Measurements from ENCODE around the gene FRMD6.

FRMD6 gene

DNA sequence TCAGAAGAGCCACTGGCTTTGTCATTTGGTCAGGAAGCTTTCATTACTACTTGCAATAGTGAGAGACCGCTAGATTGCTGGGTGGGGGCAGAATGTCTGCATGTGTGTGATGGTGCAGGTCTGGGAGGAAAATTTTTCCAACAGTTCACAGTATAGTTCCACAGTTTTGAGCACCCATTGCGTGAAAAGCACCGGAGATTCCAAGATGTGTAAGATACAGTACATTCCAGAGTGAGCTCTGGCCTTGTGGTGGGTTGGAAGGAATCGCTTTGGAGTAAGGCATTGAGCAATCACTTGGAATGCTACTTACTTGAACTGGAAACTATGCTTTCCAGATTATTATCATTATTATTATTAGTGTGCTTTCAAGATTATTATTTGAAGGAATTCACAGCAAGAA is 47.6 kb upstream of the FRMD6 start:
- TF ChIP-seq CTCF (IDR thresholded peaks at IDR 0.05; ENCODE audit: insufficient read depth, low read length, poor library complexity, severe bottlenecking) (no peak), EZH2phosphoT487 (conservative IDR thresholded peaks at IDR 0.05; ENCODE audit: low read length) (no peak)
- no peak overlapping the region for H3K27ac ChIP-seq (ENCODE audit: low read depth, low read length)
- H3F3A ChIP-seq (ENCODE audit: insufficient read depth) = no peaks in the 10 kb centered on the region
- H3K27me3 ChIP-seq (ENCODE audit: low read length) = no peaks in the 10 kb centered on the region
- no peaks in the 10 kb centered on the region for H3K79me2 ChIP-seq (ENCODE audit: insufficient read depth, low read length)
- H3K36me3 ChIP-seq (ENCODE audit: low read length) = no peaks in the 10 kb centered on the region
- H3K9me3 ChIP-seq (ENCODE audit: insufficient read depth, low read length) = no peaks in the 10 kb centered on the region
- H3K9ac ChIP-seq (ENCODE audit: low read length) = no peak overlapping the region
- no peak overlapping the region for H3K4me3 ChIP-seq (ENCODE audit: insufficient read depth, low read length, poor library complexity, severe bottlenecking)
- no peaks in the 10 kb centered on the region for H4K20me1 ChIP-seq (ENCODE audit: low read depth, low read length)
- no peaks in the 10 kb centered on the region; the same call in 1 of the 2 replicates for H3K9me2 ChIP-seq (replicated peaks; ENCODE audit: insufficient read depth, low read length)
- no peak overlapping the region for H2AFZ ChIP-seq (ENCODE audit: low read depth, low read length, severe bottlenecking)
- no peak overlapping the region for H3K4me2 ChIP-seq (ENCODE audit: low read depth, low read length, poor library complexity, severe bottlenecking)

DNA sequence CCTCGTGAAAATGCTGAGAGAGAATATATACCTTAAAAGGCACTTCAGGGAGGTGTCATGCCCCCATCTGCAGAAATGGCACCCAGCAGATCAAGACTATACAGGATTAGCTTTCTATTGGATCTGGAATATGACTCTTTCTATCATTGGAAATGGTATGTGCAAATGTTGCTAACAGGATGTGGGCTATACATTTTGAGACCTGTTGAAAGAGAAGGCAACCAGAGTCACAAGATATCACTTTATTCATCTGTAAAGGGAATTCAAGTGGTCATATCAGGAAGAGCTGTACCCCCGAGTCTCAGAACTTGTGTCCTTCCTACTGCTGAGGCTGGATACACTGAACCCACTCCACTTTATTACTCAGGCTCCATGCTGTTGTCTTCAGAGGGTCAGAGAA is 46.1 kb upstream of the FRMD6 start:
- Histone ChIP-seq H3K9me3 (ENCODE audit: insufficient read depth, low read length) (no peaks in the 10 kb centered on the region), H3K36me3 (ENCODE audit: low read length) (no peaks in the 10 kb centered on the region), H3K27me3 (ENCODE audit: low read length) (no peaks in the 10 kb centered on the region), H3K9ac (ENCODE audit: low read length) (no peak overlapping the region), H2AFZ (ENCODE audit: low read depth, low read length, severe bottlenecking) (no peak overlapping the region), H4K20me1 (ENCODE audit: low read depth, low read length) (no peaks in the 10 kb centered on the region), H3K27ac (ENCODE audit: low read depth, low read length) (no peak overlapping the region), H3K79me2 (ENCODE audit: insufficient read depth, low read length) (no peaks in the 10 kb centered on the region), H3F3A (ENCODE audit: insufficient read depth) (no peaks in the 10 kb centered on the region), H3K9me2 (replicated peaks; ENCODE audit: insufficient read depth, low read length) (no peaks in the 10 kb centered on the region; the same call in 1 of the 2 replicates), H3K4me3 (ENCODE audit: insufficient read depth, low read length, poor library complexity, severe bottlenecking) (no peak overlapping the region), H3K4me2 (ENCODE audit: low read depth, low read length, poor library complexity, severe bottlenecking) (no peak overlapping the region)
- TF ChIP-seq CTCF (IDR thresholded peaks at IDR 0.05; ENCODE audit: insufficient read depth, low read length, poor library complexity, severe bottlenecking) (no peak), EZH2phosphoT487 (conservative IDR thresholded peaks at IDR 0.05; ENCODE audit: low read length) (no peak)

GRCh38 chr14:51607711-51608110 is 44.0 kb upstream of the FRMD6 start:
- H3F3A ChIP-seq (ENCODE audit: insufficient read depth) = no peaks in the 10 kb centered on the region
- H3K79me2 ChIP-seq (ENCODE audit: insufficient read depth, low read length) = no peaks in the 10 kb centered on the region
- no peaks in the 10 kb centered on the region for H4K20me1 ChIP-seq (ENCODE audit: low read depth, low read length)
- H3K9me2 ChIP-seq (replicated peaks; ENCODE audit: insufficient read depth, low read length) = no peaks in the 10 kb centered on the region; the same call in 1 of the 2 replicates
- no peaks in the 10 kb centered on the region for H3K36me3 ChIP-seq (ENCODE audit: low read length)
- H3K9me3 ChIP-seq (ENCODE audit: insufficient read depth, low read length) = no peaks in the 10 kb centered on the region
- no peak overlapping the region for H2AFZ ChIP-seq (ENCODE audit: low read depth, low read length, severe bottlenecking)
- H3K4me2 ChIP-seq (ENCODE audit: low read depth, low read length, poor library complexity, severe bottlenecking) = no peak overlapping the region
- H3K27me3 ChIP-seq (ENCODE audit: low read length) = no peaks in the 10 kb centered on the region
- no peak overlapping the region for H3K9ac ChIP-seq (ENCODE audit: low read length)
- H3K27ac ChIP-seq (ENCODE audit: low read depth, low read length) = no peak overlapping the region
- no peak overlapping the region for H3K4me3 ChIP-seq (ENCODE audit: insufficient read depth, low read length, poor library complexity, severe bottlenecking)
- TF ChIP-seq CTCF (IDR thresholded peaks at IDR 0.05; ENCODE audit: insufficient read depth, low read length, poor library complexity, severe bottlenecking) (no peak), EZH2phosphoT487 (conservative IDR thresholded peaks at IDR 0.05; ENCODE audit: low read length) (no peak)
